OCI-LY1 (cell line): ENCODE results near the gene MACROD2.

Experiments
- CTCF ChIP-seq: fragments of 200-600 bp; sonication (generic), shearing (Covaris generic); IDR thresholded peaks from 2 replicates; pipeline ENCODE4 v1.5.1; 2017; ENCODE audit warnings: mild to moderate bottlenecking, antibody characterized with exemption, low read length, moderate library complexity, mixed read lengths
- EZH2 ChIP-seq: fragments of 200-600 bp; sonication (generic), shearing (Covaris generic); IDR thresholded peaks from 2 replicates; pipeline ENCODE4 v1.8.0; 2017; ENCODE audit warnings: borderline replicate concordance, mixed run types, mild to moderate bottlenecking, antibody characterized with exemption, low read length, moderate library complexity, mixed read lengths

GRCh38 chr20:15561707-15562404 lies 1566.5 kb downstream of the MACROD2 start:
- TF ChIP-seq CTCF (no peak), EZH2 (no peak)
